AG09309 (cell line): ENCODE results near the gene DLGAP1.
"Not testable (repeated sequence)": the region's sequence is repeated elsewhere in the genome, so short reads cannot be mapped to it uniquely, and the experiment has no call there.

Experiments
- DNase-seq: peaks from one replicate; pipeline ENCODE4 v3.0.0-alpha.2; 2010; ENCODE audit warnings: low read depth
- H3K4me3 ChIP-seq: 2 replicates; pipeline ENCODE4 v1.5.1; 2011; ENCODE audit warnings: mild to moderate bottlenecking, low read depth, low read length, moderate library complexity; ENCODE audit not compliant: control insufficient read depth
- TF ChIP-seq, protein P1 (sequence below): IDR thresholded peaks from 2 replicates; pipeline ENCODE4 v1.5.1; 2011; ENCODE audit warnings: mild to moderate bottlenecking, low read depth, low read length, inconsistent platforms; ENCODE audit not compliant: insufficient read depth, control insufficient read depth; ENCODE audit errors: missing control alignments

DLGAP1 gene

DNA sequence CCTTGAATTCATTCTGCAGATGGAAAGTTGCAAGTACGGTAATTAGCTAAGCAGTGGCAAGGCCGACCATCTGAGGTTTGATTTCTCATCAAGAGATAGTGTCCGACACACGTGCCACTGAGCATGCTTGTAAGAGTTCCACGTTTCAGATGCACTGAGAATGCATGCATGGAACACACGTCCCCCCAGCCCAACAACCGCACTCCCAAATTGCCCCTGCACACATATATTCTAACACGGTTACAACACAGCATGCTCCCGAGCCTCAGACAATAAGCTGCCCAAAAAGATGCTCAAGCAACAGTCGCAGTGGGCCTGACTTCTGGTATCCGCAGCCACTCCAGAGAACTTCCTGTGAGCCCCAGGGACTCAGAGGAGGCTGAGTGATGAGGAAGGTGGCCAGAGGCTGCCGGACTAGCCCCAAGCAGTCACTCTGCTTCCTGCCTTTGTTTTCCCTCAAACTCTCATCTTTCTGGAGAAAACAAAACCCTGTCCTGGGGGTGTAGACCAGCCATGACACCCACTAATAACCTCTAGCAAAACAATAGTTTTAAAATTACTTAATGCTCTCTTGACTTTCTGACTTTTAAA, 801.2 kb downstream of the DLGAP1 start:
- TF ChIP-seq, protein P1, sequence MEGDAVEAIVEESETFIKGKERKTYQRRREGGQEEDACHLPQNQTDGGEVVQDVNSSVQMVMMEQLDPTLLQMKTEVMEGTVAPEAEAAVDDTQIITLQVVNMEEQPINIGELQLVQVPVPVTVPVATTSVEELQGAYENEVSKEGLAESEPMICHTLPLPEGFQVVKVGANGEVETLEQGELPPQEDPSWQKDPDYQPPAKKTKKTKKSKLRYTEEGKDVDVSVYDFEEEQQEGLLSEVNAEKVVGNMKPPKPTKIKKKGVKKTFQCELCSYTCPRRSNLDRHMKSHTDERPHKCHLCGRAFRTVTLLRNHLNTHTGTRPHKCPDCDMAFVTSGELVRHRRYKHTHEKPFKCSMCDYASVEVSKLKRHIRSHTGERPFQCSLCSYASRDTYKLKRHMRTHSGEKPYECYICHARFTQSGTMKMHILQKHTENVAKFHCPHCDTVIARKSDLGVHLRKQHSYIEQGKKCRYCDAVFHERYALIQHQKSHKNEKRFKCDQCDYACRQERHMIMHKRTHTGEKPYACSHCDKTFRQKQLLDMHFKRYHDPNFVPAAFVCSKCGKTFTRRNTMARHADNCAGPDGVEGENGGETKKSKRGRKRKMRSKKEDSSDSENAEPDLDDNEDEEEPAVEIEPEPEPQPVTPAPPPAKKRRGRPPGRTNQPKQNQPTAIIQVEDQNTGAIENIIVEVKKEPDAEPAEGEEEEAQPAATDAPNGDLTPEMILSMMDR: no peak
- no peak for DNase-seq

DNA sequence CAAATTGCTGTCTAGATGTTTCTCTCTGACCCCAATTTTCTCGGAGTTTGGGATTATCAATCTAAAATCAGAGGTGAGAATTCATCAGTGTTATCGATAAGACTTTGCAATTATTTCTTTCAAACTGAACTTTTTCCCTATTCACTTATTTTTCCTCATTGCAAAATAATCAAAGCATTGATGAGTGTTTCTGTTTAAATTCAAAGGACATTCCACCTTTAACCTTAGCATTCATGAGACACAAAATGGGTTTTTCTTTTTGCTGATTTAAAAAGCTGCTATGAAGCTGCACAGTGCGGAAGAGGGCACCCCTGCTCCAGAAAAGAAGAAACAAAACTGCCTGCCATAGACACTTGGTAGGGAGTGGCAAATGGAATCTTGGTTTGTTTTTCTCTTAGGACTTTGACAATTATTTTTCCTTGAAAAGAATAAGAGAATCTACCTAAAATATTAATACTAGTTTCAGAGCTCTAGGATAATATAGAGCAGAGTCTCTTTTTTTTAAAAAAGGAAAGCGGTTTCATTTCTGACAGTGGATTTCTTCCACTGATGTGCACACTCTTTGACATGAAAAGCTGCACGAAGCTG, 801.8 kb downstream of the DLGAP1 start:
- TF ChIP-seq, protein P1: no peak
- no peak for DNase-seq
- no peak overlapping the region for H3K4me3 ChIP-seq

More for the DNA sequence above, 801.2 kb downstream of the DLGAP1 start:
- no peak overlapping the region for H3K4me3 ChIP-seq

DNA sequence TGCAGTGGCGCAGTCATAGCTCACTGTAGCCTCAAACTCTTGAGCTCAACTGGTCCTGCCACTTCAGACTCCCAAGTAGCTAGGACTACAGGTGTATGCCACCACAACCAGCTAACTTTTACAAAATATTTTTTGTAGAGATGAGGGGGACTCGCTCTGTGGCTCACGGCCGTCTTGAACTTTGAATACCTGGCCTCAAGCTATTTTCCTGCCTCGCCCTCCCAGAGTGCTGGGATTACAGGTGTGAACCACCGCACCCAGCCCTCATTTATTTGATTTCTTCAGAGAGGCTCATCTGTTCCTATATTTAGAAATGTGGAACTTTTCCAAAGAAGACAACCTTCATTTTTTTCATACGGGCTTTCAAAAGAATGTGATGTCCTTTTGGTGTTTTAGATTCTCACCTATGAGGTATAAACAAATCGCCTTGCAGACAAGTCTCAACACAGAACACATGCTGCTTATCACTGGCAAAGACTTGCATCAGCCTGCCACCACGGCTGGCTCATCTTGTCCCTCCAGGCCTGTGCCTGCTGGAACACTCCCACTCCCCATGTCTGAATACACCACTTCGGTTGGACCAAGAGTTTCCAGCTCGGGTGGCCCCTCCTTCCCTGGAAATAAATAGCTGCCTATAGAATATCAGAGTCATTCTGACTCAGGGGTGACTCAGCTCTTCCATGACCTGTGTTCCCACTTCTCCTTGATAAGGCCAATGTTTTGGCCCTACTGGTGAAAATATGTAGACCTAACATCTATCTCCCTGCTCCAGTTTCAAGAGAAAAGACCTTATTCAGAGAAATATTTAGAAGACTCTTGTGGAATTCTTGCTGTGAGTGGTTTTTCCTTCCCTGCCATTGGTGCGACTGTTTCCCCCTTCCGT, 802.5 kb downstream of the DLGAP1 start:
- peak; percentile 84 for DNase-seq
- no peak overlapping the region for H3K4me3 ChIP-seq
- TF ChIP-seq, protein P1: no peak

DNA sequence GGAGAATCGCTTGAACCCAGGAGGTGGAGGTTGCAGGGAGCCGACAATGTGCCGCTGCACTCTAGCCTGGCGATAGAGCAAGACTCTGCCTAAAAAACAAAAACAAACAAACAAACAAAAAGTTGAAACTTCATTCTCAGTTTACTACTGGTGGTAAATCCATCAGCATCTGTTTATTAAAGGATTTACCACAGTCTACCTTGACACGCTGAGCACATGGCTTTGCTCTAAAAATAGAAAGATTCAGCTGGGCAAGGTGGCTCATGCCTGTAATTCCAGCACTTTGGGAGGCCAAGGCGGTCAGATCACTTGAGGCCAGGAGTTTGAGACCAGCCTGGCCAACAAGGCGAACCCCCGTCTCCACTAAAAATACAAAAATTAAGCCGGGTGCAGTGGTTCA, 803.8 kb downstream of the DLGAP1 start:
- no peak for DNase-seq
- TF ChIP-seq, protein P1: no peak
- no peak overlapping the region for H3K4me3 ChIP-seq

DNA sequence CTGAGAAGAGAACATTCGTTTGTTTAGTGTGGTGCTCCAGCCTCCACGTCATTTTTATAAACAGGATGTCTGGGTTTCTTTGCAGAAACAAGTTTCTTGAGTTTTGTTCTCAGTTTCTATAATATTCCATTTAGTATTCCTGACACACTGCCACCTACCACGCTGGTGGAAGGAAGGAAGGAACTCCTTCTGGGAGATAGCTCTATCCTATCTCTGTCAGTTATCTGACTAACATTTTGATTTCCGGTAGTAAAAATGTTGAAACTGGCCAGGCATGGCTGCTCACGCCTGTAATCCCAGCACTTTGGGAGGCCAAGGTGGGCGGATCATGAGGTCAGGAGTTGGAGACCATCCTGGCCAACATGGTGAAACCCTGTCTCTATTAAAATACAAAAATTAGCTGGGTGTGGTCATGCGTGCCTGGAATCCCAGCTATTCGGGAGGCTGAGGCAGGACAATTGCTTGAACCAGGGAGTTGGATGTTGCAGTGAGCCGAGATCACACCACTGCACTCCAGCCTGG, 804.5 kb downstream of the DLGAP1 start:
- not testable (repeated sequence) for DNase-seq, H3K4me3 ChIP-seq

DNA sequence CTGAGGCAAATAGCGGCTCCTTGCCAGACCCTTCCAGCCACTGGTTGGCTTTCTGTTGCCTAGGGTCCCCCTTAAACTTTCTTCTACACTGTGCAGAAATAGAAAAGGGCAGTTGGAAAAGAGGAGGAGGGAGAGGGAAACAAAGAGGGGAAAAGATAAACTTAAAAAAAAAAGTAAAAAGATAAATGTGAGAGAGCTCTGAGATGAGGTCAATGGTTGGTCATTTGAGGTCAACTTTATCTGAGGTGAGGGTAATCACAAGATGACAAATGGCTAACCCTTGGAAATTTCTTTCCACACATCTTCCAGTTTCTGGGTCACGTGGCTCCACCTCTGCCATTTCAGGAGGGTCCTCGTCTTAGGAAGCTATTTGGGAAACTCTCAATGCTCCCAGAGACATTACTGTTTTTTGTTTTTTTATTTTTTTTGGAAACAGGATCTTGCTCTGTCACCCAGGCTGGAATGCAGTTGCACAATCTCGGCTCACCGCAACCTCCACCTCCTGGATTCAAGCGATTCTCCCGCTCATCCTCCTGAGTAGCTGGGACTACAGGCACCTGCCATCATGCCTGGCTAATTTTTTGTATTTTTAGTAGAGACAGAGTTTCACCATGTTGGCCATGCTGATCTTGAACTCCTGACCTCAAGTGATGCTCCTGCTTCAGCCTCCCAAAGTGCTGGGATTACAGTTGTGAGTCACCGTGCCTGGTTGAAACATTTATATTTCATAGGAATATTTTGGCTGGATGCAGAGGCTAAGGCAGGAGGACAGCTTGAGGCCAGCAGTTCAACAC, 805.3 kb downstream of the DLGAP1 start:
- DNase-seq: peak; percentile 46
- no peak overlapping the region for H3K4me3 ChIP-seq
- TF ChIP-seq, protein P1: no peak
